Mucosa of rectum (tissue), 2 donors: ENCODE data around the gene CATSPERB.

Source experiments
- H3K27ac ChIP-seq, 2 donors: one replicate each; pipeline ENCODE4 v1.7.0; 2013; ENCODE audit warnings: inconsistent platforms in 2 of 2, low read depth in 2 of 2, low read length in 2 of 2
- H3K27me3 ChIP-seq, 2 donors: one replicate each; pipeline ENCODE4 v1.7.0; 2013; ENCODE audit warnings: low read length in 2 of 2; ENCODE audit not compliant: control insufficient read depth in 2 of 2, insufficient read depth in 2 of 2
- H3K36me3 ChIP-seq, 2 donors: one replicate each; pipeline ENCODE4 v1.7.0; 2013; ENCODE audit warnings: low read length in 2 of 2; ENCODE audit not compliant: control insufficient read depth in 2 of 2, insufficient read depth in 2 of 2
- H3K4me1 ChIP-seq, 2 donors: one replicate each; pipeline ENCODE4 v1.7.0; 2013; ENCODE audit warnings: low read length in 2 of 2, mild to moderate bottlenecking in 1 of 2; ENCODE audit not compliant: control insufficient read depth in 2 of 2, insufficient read depth in 2 of 2
- H3K4me3 ChIP-seq, 2 donors: one replicate each; pipeline ENCODE4 v1.7.0; 2013; ENCODE audit warnings: low read length in 2 of 2
- H3K9ac ChIP-seq, 2 donors: one replicate each; pipeline ENCODE4 v1.7.0; 2013; ENCODE audit warnings: low read length in 2 of 2, low read depth in 1 of 2, mild to moderate bottlenecking in 1 of 2
- H3K9me3 ChIP-seq, 2 donors: one replicate each; pipeline ENCODE4 v1.7.0; 2013; ENCODE audit warnings: low read length in 2 of 2; ENCODE audit not compliant: control insufficient read depth in 2 of 2
- donor health status: healthy.
- donor health status: Normal muscosa, but diverticular disease.

Gene CATSPERB

DNA sequence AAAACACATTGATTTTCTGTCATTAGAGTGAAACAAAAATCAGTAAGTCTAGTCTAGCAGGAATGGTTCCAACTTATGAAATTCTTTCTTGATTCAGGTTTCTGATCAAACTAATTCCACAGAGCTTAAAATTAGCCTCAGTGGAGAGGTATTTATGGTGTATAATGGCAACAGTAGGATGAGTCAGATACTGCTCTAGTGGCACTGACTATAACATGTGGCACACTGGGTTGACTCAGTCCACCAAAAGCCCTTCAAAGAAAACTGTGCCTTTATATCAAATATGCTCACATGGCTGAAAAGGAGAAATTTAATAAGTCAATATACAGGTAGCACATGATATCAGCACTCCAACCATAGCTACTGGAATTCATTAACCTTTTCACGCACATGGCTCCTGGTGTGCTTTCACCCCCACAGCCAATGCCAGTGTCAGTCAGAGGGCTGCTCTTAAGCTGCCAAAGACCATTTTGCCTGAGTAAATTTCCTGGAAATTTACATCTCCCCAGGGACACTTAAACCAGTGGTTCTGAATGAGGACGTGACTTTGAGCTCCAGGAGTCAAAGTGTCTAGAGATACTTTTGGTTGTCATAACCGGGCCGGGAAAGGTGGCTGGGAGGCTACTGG lies 21.7 kb upstream of the CATSPERB start:
- H3K27ac ChIP-seq, result peak overlapping the region; percentile 43 to 66

DNA sequence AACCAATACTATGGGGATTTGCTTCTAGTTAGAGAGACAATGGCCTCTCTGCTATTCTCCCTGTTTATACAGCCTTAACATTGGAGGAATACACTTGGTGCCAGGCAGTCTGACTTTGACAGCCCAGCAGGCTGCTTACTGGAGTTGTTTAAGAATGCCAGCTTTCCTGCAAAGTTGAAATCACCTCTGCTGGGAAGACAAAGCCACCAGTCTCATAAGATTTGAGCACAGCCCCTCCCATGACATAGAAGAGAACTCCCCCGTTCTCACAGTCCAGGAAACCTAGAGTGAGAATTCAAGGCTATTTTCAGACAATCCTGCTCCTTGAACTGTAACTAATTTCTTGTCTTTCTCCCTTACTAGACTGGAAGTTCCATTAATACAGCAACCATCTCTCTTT lies 21.1 kb upstream of the CATSPERB start:
- Histone ChIP-seq H3K4me3 (no peak overlapping the region), H3K36me3 (no peaks in the 10 kb centered on the region), H3K27ac (peak overlapping the region; percentile 43 to 66), H3K4me1 (peaks cover 6 to 42% of the 10 kb centered on the region in 2 donors), H3K9me3 (no peaks in the 10 kb centered on the region), H3K27me3 (no peaks in the 10 kb centered on the region), H3K9ac (no peak overlapping the region)

More for the DNA sequence above, 21.7 kb upstream of the CATSPERB start:
- Histone ChIP-seq H3K27me3 (no peaks in the 10 kb centered on the region), H3K9me3 (no peaks in the 10 kb centered on the region), H3K4me3 (no peak overlapping the region), H3K36me3 (no peaks in the 10 kb centered on the region), H3K9ac (no peak overlapping the region), H3K4me1 (peaks cover 6 to 42% of the 10 kb centered on the region in 2 donors)

DNA sequence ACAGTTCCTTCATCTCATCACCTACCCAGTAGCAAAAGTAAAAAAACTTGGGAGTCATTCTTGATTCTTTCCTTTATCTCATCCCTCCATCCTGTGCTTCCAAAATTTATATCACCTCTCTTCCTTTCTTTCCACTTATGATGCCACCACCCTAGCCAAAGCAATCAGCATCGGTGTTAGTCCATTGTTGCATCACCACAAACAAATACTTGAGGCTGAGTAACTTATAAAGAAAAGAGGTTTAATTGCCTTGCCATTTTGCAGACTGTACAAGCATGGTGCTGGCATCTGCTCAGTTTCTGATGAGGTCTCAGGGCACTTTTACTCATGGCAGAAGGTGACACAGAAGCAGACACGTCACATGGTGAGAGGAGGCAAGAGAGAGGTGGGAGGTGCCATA lies 19.8 kb upstream of the CATSPERB start:
- peak overlapping the region; percentile 68 to 74 for H3K27ac ChIP-seq
- no peak overlapping the region for H3K4me3 ChIP-seq
- no peaks in the 10 kb centered on the region for H3K36me3 ChIP-seq
- no peak overlapping the region for H3K9ac ChIP-seq
- H3K27me3 ChIP-seq, result no peaks in the 10 kb centered on the region
- H3K4me1 ChIP-seq, result peaks cover 6 to 42% of the 10 kb centered on the region in 2 donors
- no peaks in the 10 kb centered on the region for H3K9me3 ChIP-seq

DNA sequence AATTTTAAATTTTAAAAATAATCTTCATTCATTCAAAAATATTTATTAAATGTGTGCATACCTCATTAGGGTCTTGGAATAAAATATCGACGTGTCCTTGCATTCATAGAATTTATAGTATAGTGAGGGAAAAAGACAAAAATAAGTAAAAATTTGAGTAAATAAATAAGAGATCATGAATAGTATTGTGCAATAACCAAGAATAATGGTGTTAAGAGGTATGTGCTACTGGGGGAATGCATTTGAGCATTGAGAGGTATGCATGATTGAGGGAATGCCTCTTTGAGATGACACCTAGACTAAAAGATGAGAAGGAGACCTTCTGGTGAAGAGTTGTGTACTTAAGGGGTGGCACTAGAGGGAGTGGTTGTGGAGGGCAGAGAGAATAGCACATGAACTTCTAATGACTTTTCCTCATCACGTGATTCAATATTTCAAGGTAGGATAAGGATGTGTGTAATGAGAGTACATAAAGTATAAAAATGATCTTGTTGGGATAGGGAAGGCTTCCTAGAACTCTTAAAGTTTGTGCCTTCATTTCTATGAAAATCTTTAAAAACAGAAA lies 18.8 kb upstream of the CATSPERB start:
- H3K27ac ChIP-seq, result peak overlapping the region; percentile 68 to 74
- no peaks in the 10 kb centered on the region for H3K27me3 ChIP-seq
- H3K9ac ChIP-seq, result no peak overlapping the region
- H3K4me3 ChIP-seq, result no peak overlapping the region
- H3K4me1 ChIP-seq, result peaks cover 6 to 35% of the 10 kb centered on the region in 2 donors
- no peaks in the 10 kb centered on the region for H3K9me3 ChIP-seq
- H3K36me3 ChIP-seq, result no peaks in the 10 kb centered on the region

DNA sequence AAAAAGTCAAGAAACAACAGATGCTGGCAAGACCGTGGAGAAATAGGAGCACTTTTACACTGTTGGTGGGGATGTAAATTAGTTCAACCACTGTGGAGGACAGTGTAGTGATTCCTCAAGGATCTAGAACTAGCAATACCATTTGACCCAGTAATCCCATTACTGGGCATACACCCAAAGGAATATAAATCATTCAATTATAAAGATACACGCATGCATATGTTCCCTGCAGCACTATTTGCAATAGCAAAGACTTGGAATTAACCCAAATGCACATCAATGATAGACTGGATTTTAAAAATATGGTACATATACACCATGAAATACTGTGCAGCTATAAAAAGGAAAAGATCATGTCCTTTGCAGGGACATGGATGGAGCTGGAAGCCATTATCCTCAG lies 18.0 kb upstream of the CATSPERB start:
- no peak overlapping the region for H3K27ac ChIP-seq
- no peaks in the 10 kb centered on the region for H3K36me3 ChIP-seq
- H3K9me3 ChIP-seq, result no peaks in the 10 kb centered on the region
- no peak overlapping the region for H3K4me3 ChIP-seq
- peaks cover 6 to 30% of the 10 kb centered on the region in 2 donors for H3K4me1 ChIP-seq
- H3K9ac ChIP-seq, result no peak overlapping the region
- H3K27me3 ChIP-seq, result no peaks in the 10 kb centered on the region

DNA sequence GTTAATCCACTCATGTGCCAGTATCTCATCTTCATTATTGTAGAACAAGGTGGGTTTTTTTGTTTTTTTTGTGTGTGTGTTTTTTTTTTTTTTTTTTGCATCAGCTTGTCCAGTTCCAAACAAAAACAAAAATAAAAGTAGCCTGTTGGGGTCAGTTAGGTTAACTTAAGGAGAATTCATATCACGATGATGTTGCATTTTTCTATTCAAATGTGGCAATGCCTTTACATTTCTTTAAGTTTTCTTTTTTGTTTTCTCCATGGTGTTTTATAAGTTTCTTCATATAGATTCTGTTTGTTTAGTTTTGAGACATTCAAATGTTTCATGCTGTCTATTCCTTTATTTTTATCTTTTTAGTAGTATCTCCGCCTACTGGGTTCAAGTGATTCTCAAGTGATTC lies 16.2 kb upstream of the CATSPERB start:
- Histone ChIP-seq H3K9ac (no peak overlapping the region), H3K4me3 (no peak overlapping the region), H3K36me3 (no peaks in the 10 kb centered on the region), H3K4me1 (peaks cover 3 to 25% of the 10 kb centered on the region in 2 donors), H3K27me3 (no peaks in the 10 kb centered on the region), H3K27ac (no peak overlapping the region), H3K9me3 (no peaks in the 10 kb centered on the region)

DNA sequence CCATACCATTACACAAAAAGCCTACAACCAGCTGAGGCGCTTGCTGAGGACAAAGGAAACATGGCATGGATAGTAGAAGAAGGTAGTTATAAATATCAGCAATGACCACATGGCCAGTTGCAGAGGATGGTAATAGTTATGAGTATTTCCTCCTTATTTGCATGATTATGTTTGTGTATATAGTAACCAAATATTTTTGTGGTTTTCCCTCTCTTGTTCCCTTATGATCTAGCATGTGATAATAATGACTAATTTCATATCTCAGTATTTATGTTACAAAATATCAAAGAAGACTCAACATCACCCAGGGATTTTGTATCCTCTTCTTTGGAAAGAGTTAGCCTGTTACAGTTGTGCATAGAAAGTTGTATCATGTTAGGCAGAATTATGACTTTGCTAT lies 13.5 kb upstream of the CATSPERB start:
- peaks cover 3 to 10% of the 10 kb centered on the region in 2 donors for H3K4me1 ChIP-seq
- H3K27me3 ChIP-seq, result no peaks in the 10 kb centered on the region
- no peaks in the 10 kb centered on the region for H3K36me3 ChIP-seq
- no peaks in the 10 kb centered on the region for H3K9me3 ChIP-seq
- no peak overlapping the region for H3K4me3 ChIP-seq
- no peak overlapping the region for H3K9ac ChIP-seq
- peak overlapping the region; percentile 76 to 88 for H3K27ac ChIP-seq

DNA sequence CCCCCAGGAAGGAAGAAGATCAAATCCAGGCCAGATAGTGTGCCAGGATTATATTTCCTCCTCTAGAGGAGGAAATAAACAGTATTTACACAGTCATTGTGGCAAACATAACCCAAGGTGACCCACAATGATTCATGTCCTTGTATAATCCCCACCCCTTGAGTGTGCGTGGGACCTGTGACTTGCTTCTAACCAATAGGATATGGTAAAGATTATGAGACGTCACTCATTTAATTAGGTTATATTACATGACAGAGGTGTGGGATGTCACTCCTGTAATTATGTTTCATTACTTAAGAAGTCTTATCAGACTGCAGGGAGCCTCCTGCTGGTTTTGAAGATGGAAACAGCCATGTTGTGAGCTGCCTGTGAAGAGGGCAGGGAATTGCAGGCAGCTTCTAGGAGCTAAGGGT lies 12.2 kb upstream of the CATSPERB start:
- Histone ChIP-seq H3K9ac (peak overlapping the region in 1 of 2 donors; percentile 35), H3K36me3 (no peaks in the 10 kb centered on the region), H3K27ac (peak overlapping the region; percentile 76 to 88), H3K4me1 (peaks cover 3 to 10% of the 10 kb centered on the region in 2 donors), H3K4me3 (no peak overlapping the region), H3K9me3 (no peaks in the 10 kb centered on the region), H3K27me3 (no peaks in the 10 kb centered on the region)

DNA sequence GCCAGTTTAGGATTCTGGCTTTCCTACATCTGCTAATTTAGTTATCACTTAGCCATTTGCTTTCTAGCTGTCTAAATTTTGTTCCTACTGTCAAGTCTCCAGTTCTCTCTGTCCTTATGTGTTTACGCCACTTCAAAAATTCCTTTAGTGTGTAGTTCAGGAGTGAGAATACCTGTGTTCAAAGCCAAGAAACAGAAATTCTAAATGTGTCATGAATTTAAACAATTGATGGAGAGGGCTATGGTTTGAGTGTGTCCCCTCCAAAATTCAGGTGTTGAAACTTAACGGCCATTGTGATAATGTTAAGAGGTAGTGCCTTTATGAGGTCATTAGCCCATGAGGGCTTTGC lies 11.4 kb upstream of the CATSPERB start:
- Histone ChIP-seq H3K27ac (peak overlapping the region; percentile 76 to 83), H3K27me3 (no peaks in the 10 kb centered on the region), H3K9me3 (no peaks in the 10 kb centered on the region), H3K4me3 (no peak overlapping the region), H3K9ac (no peak overlapping the region), H3K36me3 (no peaks in the 10 kb centered on the region), H3K4me1 (peaks cover 3 to 10% of the 10 kb centered on the region in 2 donors)

DNA sequence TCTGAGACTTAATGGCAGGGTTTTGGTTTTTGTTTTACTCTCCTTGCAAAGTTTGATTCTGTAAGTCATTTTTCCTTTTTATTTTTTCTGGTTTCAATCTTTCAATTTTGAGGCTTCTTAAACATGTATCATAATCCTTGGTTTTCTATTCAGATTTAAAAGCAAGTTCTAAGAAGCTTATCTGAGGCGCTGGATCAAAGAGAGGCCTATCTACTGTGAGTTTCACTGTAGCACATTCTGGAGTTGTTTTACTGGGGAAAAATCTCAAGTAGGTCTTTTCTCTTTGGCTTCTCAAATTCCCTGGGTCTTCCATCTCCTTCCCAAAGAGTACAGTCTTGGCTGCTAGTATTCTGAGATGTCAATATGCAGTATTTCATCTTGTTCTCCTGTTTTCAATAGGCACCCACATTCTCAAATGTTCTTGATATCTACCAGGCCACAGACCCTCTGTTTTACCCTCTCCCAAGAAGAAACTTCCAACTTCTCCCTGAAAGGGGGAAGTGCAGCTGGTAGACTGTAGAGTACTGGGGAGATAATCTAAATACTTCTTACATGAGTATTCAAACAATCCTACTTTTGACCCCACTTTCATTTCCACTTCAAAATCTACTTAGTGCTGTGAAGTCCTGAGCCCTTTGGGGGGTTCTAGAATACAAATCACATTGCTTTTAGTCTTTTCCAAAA lies 10.9 kb upstream of the CATSPERB start:
- H3K9me3 ChIP-seq, result no peaks in the 10 kb centered on the region
- no peaks in the 10 kb centered on the region for H3K27me3 ChIP-seq
- H3K4me3 ChIP-seq, result no peak overlapping the region
- H3K9ac ChIP-seq, result no peak overlapping the region
- H3K36me3 ChIP-seq, result no peaks in the 10 kb centered on the region
- peak overlapping the region; percentile 25 to 76 for H3K27ac ChIP-seq
- H3K4me1 ChIP-seq, result peaks cover 3 to 10% of the 10 kb centered on the region in 2 donors
